T-helper 1 cell treated with Interleukin-12 subunit alpha and Interleukin-12 subunit beta and Interleukin-4 antibody, amounts not matched to agents 30 μg/mL and 1 μg/mL, for 36 hours (primary cell): ENCODE measurements around the gene ZDHHC13.
"Not testable (repeated sequence)": the region's sequence is repeated elsewhere in the genome, so short reads cannot be mapped to it uniquely, and the experiment has no call there.

Experiments
- H3K27ac Mint-ChIP-seq: one replicate; pipeline ENCODE4 v1.8.0; 2021; ENCODE audit warnings: mild to moderate bottlenecking, mixed read lengths
- H3K27me3 Mint-ChIP-seq: one replicate; pipeline ENCODE4 v1.8.0; 2021; ENCODE audit warnings: low read depth, mixed read lengths
- H3K36me3 Mint-ChIP-seq: one replicate; pipeline ENCODE4 v1.8.0; 2021; ENCODE audit warnings: low read depth, mixed read lengths
- H3K4me1 Mint-ChIP-seq: one replicate; pipeline ENCODE4 v1.8.0; 2021; ENCODE audit warnings: low read depth, mixed read lengths
- H3K4me3 Mint-ChIP-seq: one replicate; pipeline ENCODE4 v1.8.0; 2021; ENCODE audit warnings: mild to moderate bottlenecking, moderate library complexity, mixed read lengths
- H3K9me3 Mint-ChIP-seq: one replicate; pipeline ENCODE4 v1.8.0; 2021; ENCODE audit warnings: mixed read lengths

Gene ZDHHC13

GRCh38 chr11:19117760-19118097 is 761 bp downstream of the ZDHHC13 start:
- Mint-ChIP-seq H3K4me1 (peaks cover 45% of the 10 kb centered on the region), H3K27me3 (peaks cover 11% of the 10 kb centered on the region), H3K4me3 (peak overlapping the region; percentile 96), H3K9me3 (no peaks in the 10 kb centered on the region), H3K36me3 (peaks cover 10% of the 10 kb centered on the region), H3K27ac (peak overlapping the region; percentile 36)

- no peaks in the 10 kb centered on the region for H3K27me3 Mint-ChIP-seq
- H3K4me1 Mint-ChIP-seq: peaks cover 46% of the 10 kb centered on the region
- H3K4me3 Mint-ChIP-seq: no peak overlapping the region
- H3K36me3 Mint-ChIP-seq: peaks cover 26% of the 10 kb centered on the region
- H3K9me3 Mint-ChIP-seq: no peaks in the 10 kb centered on the region
- no peak overlapping the region for H3K27ac Mint-ChIP-seq
Observed at GRCh38 chr11:19121646-19122045, 4.7 kb downstream of the ZDHHC13 start.

GRCh38 chr11:19122960-19123615 is 6.1 kb downstream of the ZDHHC13 start:
- Mint-ChIP-seq H3K36me3 (peaks cover 38% of the 10 kb centered on the region), H3K4me3 (no peak overlapping the region), H3K27ac (no peak overlapping the region), H3K9me3 (peaks cover 3% of the 10 kb centered on the region), H3K27me3 (no peaks in the 10 kb centered on the region), H3K4me1 (peaks cover 40% of the 10 kb centered on the region)

- H3K27me3 Mint-ChIP-seq, H3K4me3 Mint-ChIP-seq: not testable (repeated sequence)
- peaks cover 47% of the 10 kb centered on the region for H3K36me3 Mint-ChIP-seq
Observed at GRCh38 chr11:19126562-19127325, 9.8 kb downstream of the ZDHHC13 start.

GRCh38 chr11:19134004-19134403 is 17.0 kb downstream of the ZDHHC13 start:
- Mint-ChIP-seq H3K36me3 (peaks cover 43% of the 10 kb centered on the region), H3K9me3 (peaks cover 29% of the 10 kb centered on the region), H3K4me1 (no peaks in the 10 kb centered on the region), H3K27me3 (no peaks in the 10 kb centered on the region), H3K27ac (no peak overlapping the region), H3K4me3 (no peak overlapping the region)

More at GRCh38 chr11:19126562-19127325, 9.8 kb downstream of the ZDHHC13 start:
- not testable (repeated sequence) for H3K27ac Mint-ChIP-seq, H3K4me1 Mint-ChIP-seq
- H3K9me3 Mint-ChIP-seq: peaks cover 11% of the 10 kb centered on the region

- H3K4me3 Mint-ChIP-seq, H3K4me1 Mint-ChIP-seq, H3K27ac Mint-ChIP-seq, H3K27me3 Mint-ChIP-seq: not testable (repeated sequence)
- Mint-ChIP-seq H3K9me3 (peaks cover 22% of the 10 kb centered on the region), H3K36me3 (peaks cover 27% of the 10 kb centered on the region)
Observed at GRCh38 chr11:19136884-19137283, 19.9 kb downstream of the ZDHHC13 start.

- H3K4me3 Mint-ChIP-seq: no peak overlapping the region
Observed at GRCh38 chr11:19145319-19145718, 28.4 kb downstream of the ZDHHC13 start.

GRCh38 chr11:19156892-19157291 is 39.9 kb downstream of the ZDHHC13 start:
- Mint-ChIP-seq H3K27ac (no peak overlapping the region), H3K27me3 (no peaks in the 10 kb centered on the region), H3K4me3 (no peak overlapping the region), H3K9me3 (no peaks in the 10 kb centered on the region), H3K4me1 (no peaks in the 10 kb centered on the region), H3K36me3 (peaks cover 43% of the 10 kb centered on the region)

More at GRCh38 chr11:19145319-19145718, 28.4 kb downstream of the ZDHHC13 start:
- Mint-ChIP-seq H3K27ac (no peak overlapping the region), H3K4me1 (no peaks in the 10 kb centered on the region), H3K9me3 (no peaks in the 10 kb centered on the region), H3K27me3 (no peaks in the 10 kb centered on the region), H3K36me3 (peaks cover 11% of the 10 kb centered on the region)

GRCh38 chr11:19160847-19161246 is 43.9 kb downstream of the ZDHHC13 start:
- H3K27me3 Mint-ChIP-seq: no peaks in the 10 kb centered on the region
- no peak overlapping the region for H3K27ac Mint-ChIP-seq
- no peaks in the 10 kb centered on the region for H3K9me3 Mint-ChIP-seq
- H3K4me1 Mint-ChIP-seq: peaks cover 7% of the 10 kb centered on the region
- no peak overlapping the region for H3K4me3 Mint-ChIP-seq
- H3K36me3 Mint-ChIP-seq: peaks cover 39% of the 10 kb centered on the region

GRCh38 chr11:19161651-19162050 is 44.7 kb downstream of the ZDHHC13 start:
- Mint-ChIP-seq H3K9me3 (no peaks in the 10 kb centered on the region), H3K4me3 (no peak overlapping the region), H3K36me3 (peaks cover 40% of the 10 kb centered on the region), H3K27ac (no peak overlapping the region), H3K27me3 (no peaks in the 10 kb centered on the region), H3K4me1 (peaks cover 7% of the 10 kb centered on the region)

GRCh38 chr11:19162951-19163505 is 46.1 kb downstream of the ZDHHC13 start:
- no peaks in the 10 kb centered on the region for H3K9me3 Mint-ChIP-seq
- peaks cover 39% of the 10 kb centered on the region for H3K36me3 Mint-ChIP-seq
- H3K27me3 Mint-ChIP-seq: no peaks in the 10 kb centered on the region
- H3K27ac Mint-ChIP-seq: no peak overlapping the region
- no peak overlapping the region for H3K4me3 Mint-ChIP-seq
- peaks cover 7% of the 10 kb centered on the region for H3K4me1 Mint-ChIP-seq

- Mint-ChIP-seq H3K4me3 (no peak overlapping the region), H3K9me3 (no peaks in the 10 kb centered on the region), H3K36me3 (peaks cover 44% of the 10 kb centered on the region), H3K27ac (no peak overlapping the region), H3K27me3 (no peaks in the 10 kb centered on the region), H3K4me1 (peaks cover 7% of the 10 kb centered on the region)
Observed at GRCh38 chr11:19163617-19164016, 46.6 kb downstream of the ZDHHC13 start.

GRCh38 chr11:19164230-19164855 is 47.4 kb downstream of the ZDHHC13 start:
- Mint-ChIP-seq H3K4me3 (no peak overlapping the region), H3K4me1 (peaks cover 7% of the 10 kb centered on the region), H3K27me3 (no peaks in the 10 kb centered on the region), H3K27ac (no peak overlapping the region), H3K9me3 (no peaks in the 10 kb centered on the region), H3K36me3 (peaks cover 47% of the 10 kb centered on the region)

- Mint-ChIP-seq H3K36me3 (peaks cover 45% of the 10 kb centered on the region), H3K27ac (no peak overlapping the region), H3K27me3 (no peaks in the 10 kb centered on the region), H3K4me1 (peaks cover 7% of the 10 kb centered on the region), H3K4me3 (no peak overlapping the region), H3K9me3 (no peaks in the 10 kb centered on the region)
Observed at GRCh38 chr11:19164881-19165280, 47.9 kb downstream of the ZDHHC13 start.

- H3K27me3 Mint-ChIP-seq: no peaks in the 10 kb centered on the region
- H3K4me3 Mint-ChIP-seq: no peak overlapping the region
- H3K4me1 Mint-ChIP-seq: peaks cover 3% of the 10 kb centered on the region
- H3K36me3 Mint-ChIP-seq: peaks cover 49% of the 10 kb centered on the region
- H3K27ac Mint-ChIP-seq: no peak overlapping the region
- no peaks in the 10 kb centered on the region for H3K9me3 Mint-ChIP-seq
Observed at GRCh38 chr11:19168090-19168489, 51.1 kb downstream of the ZDHHC13 start.
